Kidney (tissue), 14 donors: ENCODE measurements around the gene MRPS30. TPM values are rescaled to one million over a fixed set of nuclear protein-coding genes. Genes with fewer than 3 reads are reported as not detected.

Experiments used
- DNase-seq, 5 donors: peaks; one replicate each; pipeline ENCODE4 v3.0.0-alpha.2; 2013 to 2020
- FAIRE-seq: peaks from 2 replicates; lab custom pipeline; 2012; peaks lifted over from hg19 to GRCh38; lab: Jason Lieb, UNC
- H3K27ac ChIP-seq, 2 donors: one replicate each; pipeline ENCODE4 v1.7.0; 2013; ENCODE audit warnings: low read depth in 2 of 2, low read length in 2 of 2, inconsistent platforms in 1 of 2
- H3K27me3 ChIP-seq: one replicate; pipeline ENCODE4 v1.7.1; 2013; ENCODE audit warnings: low read length, inconsistent platforms; ENCODE audit not compliant: control insufficient read depth, insufficient read depth
- H3K36me3 ChIP-seq, 3 donors: one replicate each; pipeline versions ENCODE4 v1.7.0 to v1.7.1; 2013; ENCODE audit warnings: low read length in 3 of 3, control low read depth in 1 of 3, inconsistent platforms in 1 of 3; ENCODE audit not compliant: insufficient read depth in 3 of 3, control insufficient read depth in 2 of 3
- H3K4me1 ChIP-seq, 3 donors: one replicate each; pipeline versions ENCODE4 v1.7.0 to v1.7.1; 2013; ENCODE audit warnings: low read length in 3 of 3, inconsistent platforms in 1 of 3, low read depth in 1 of 3; ENCODE audit not compliant: control insufficient read depth in 2 of 3, insufficient read depth in 2 of 3
- H3K4me3 ChIP-seq, 3 donors: one replicate each; pipeline versions ENCODE4 v1.7.0 to v1.8.1; 2013; ENCODE audit warnings: low read length in 3 of 3, control low read depth in 1 of 3, inconsistent platforms in 1 of 3
- H3K9ac ChIP-seq, 3 donors: one replicate each; pipeline versions ENCODE4 v1.7.0 to v1.7.1; 2013; ENCODE audit warnings: low read length in 3 of 3, control low read depth in 1 of 3, inconsistent platforms in 1 of 3
- H3K9me3 ChIP-seq, 3 donors: one replicate each; pipeline versions ENCODE4 v1.7.0 to v1.7.1; 2013; ENCODE audit warnings: low read length in 3 of 3, control low read depth in 1 of 3, inconsistent platforms in 1 of 3; ENCODE audit not compliant: control insufficient read depth in 2 of 3, insufficient read depth in 1 of 3
- intact Hi-C: fragments of 100-400 bp; cut with DNase I; formaldehyde crosslinking; loops from one replicate; pipeline ENCODE4 v1.11.1; 2022
- polyA plus RNA-seq: library from polyadenylated mRNA; stranded (reverse); fragments of 350-450 nt; fragmentation: Illumina TruSeq; extraction: RNeasy Lipid Tissue Mini Kit (QIAGEN cat#74804); gene quantifications from one replicate; pipeline ENCODE4 v1.2.3, GENCODE V29; 2014; ENCODE audit warnings: low read depth, low replicate concordance; ENCODE audit not compliant: insufficient read depth
- total RNA-seq: library from RNA; stranded (reverse); fragmentation: NEBNext Ultra II Directional; extraction: Animal tissue kit (Norgen Biotek cat#: 25700); gene quantifications from one replicate; pipeline ENCODE4 v1.2.1, GENCODE V29; 2021
- TF ChIP-seq, protein P1 (sequence below): IDR thresholded peaks from 3 replicates; pipeline ENCODE4 v1.5.1; 2012; ENCODE audit warnings: mild to moderate bottlenecking, moderate library complexity, borderline replicate concordance; ENCODE audit not compliant: insufficient read depth; ENCODE audit errors: extremely low read depth
- donor health status: control.
- donor health status: control.
- donor health status: control.
- donor health status: control.
- donor health status: control.
- donor health status: DM: yes; HTN: yes; CAD: no.
- donor health status: Normal renal cell carcinoma (clear cell type).

Gene MRPS30
- total and polyA plus RNA-seq, 2 donors from 2014 or later, result 37.3 to 48.0 TPM

DNA sequence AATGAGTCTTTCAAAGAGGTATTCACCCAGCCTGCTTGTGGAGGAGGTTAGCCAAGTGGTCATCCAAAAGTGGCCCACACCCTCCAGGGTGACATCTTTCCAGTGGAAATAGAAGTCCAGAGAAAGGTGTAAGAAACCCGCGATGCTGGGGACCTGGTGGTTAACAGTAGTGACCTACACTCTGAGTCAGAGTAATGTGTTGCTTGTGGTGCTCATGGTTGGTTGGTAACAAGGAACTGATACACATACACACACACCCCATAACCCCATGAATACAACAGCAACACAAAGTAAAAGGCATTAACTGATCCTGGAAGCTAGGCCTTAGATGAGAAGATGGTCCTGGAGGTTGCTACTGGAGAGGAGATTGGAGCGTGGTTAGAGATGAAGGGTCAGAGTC lies 26.9 kb downstream of the MRPS30 start:
- H3K4me1 ChIP-seq, result no peaks in the 10 kb centered on the region
- no peak overlapping the region for H3K4me3 ChIP-seq
- H3K9ac ChIP-seq, result no peak overlapping the region
- intact Hi-C loops, result no loop called here
- no peak for DNase-seq
- H3K27me3 ChIP-seq, result no peaks in the 10 kb centered on the region
- no peaks in the 10 kb centered on the region for H3K36me3 ChIP-seq
- FAIRE-seq, result no peak
- TF ChIP-seq, protein P1, sequence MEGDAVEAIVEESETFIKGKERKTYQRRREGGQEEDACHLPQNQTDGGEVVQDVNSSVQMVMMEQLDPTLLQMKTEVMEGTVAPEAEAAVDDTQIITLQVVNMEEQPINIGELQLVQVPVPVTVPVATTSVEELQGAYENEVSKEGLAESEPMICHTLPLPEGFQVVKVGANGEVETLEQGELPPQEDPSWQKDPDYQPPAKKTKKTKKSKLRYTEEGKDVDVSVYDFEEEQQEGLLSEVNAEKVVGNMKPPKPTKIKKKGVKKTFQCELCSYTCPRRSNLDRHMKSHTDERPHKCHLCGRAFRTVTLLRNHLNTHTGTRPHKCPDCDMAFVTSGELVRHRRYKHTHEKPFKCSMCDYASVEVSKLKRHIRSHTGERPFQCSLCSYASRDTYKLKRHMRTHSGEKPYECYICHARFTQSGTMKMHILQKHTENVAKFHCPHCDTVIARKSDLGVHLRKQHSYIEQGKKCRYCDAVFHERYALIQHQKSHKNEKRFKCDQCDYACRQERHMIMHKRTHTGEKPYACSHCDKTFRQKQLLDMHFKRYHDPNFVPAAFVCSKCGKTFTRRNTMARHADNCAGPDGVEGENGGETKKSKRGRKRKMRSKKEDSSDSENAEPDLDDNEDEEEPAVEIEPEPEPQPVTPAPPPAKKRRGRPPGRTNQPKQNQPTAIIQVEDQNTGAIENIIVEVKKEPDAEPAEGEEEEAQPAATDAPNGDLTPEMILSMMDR, result no peak
- H3K9me3 ChIP-seq, result peaks cover 0 to 6% (median 0%) of the 10 kb centered on the region in 3 donors
- no peak overlapping the region for H3K27ac ChIP-seq

DNA sequence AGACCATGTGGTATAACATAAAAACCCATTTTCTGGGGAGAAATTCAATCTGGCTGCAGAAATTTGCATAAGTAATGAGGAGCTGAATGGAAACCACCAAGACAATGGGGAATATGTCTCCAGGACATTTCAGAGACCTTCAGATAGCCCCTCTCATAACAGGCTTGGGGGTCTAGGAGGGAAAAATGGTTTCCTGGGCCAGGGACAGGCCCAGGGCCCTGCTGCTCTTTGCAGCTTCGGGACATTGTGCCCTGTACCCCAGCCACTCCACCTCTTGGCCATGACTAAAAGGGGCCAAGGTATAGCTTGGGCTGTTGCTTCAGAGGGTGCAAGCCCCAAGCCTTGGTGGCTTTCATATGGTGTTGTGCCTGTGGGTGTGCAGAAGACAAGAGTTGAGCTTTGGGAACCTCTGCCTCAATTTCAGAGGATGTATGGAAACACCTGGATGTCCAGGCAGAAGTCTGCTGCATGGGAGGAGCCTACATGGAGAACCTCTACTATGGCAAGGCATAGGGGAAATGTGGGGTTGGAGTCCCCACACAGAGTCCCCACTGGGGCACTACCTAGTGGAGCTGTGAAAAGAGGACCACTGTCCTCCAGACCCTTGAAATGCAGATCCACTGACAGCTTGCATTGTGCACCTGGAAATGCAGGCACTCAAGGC lies 30.4 kb downstream of the MRPS30 start:
- Histone ChIP-seq H3K9ac (no peak overlapping the region), H3K4me1 (no peaks in the 10 kb centered on the region), H3K9me3 (peaks cover 0 to 6% (median 0%) of the 10 kb centered on the region in 3 donors), H3K27me3 (no peaks in the 10 kb centered on the region), H3K27ac (no peak overlapping the region), H3K36me3 (no peaks in the 10 kb centered on the region), H3K4me3 (no peak overlapping the region)
- DNase-seq (no peak), FAIRE-seq (no peak)
- TF ChIP-seq, protein P1, result no peak
- intact Hi-C loops, result no loop called here

DNA sequence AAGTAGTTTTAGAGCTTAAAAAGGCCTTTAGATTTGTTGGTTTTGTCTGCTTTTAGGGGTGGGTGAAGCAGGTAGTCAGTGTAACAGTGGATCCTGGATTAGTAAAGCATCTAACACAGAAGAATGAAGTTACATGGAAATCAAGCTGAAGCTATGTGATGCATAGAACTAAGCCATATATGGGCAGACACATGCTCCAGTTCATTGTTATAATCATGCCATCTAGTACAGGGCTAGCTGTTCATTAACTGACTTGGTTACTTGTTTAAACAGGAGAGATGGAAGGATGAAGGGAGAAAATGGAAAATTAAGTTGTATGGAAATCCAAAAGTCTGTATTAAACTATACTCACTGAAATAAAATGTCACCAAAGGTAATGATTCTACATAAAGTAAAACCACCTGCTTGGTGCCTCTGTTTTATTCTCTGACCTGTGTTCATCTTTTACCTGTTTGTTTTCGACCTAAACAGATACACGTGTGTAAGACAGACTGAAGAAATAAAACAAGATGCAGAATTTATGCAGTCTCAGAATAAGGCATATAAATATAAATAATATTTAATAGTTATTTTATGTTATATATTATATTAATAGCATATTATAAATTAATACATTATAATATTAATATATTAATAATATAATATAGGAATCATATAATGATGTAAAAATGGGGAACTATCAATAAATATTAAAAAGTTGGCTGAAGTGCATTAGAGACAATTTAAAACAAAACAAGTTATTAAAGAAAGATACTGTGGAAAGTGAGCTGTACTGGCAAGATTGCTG lies 33.9 kb downstream of the MRPS30 start:
- Histone ChIP-seq H3K27ac (no peak overlapping the region), H3K4me3 (no peak overlapping the region), H3K9ac (no peak overlapping the region), H3K4me1 (no peaks in the 10 kb centered on the region), H3K27me3 (no peaks in the 10 kb centered on the region), H3K9me3 (peaks cover 0 to 6% (median 0%) of the 10 kb centered on the region in 3 donors), H3K36me3 (no peaks in the 10 kb centered on the region)
- TF ChIP-seq, protein P1, result no peak
- DNase-seq, result peak in 2 of 5 donors; percentile 12 to 34
- FAIRE-seq, result no peak
- intact Hi-C loops, result no loop called here
